IPS DF 4.7 (cell line): ENCODE data around the gene GIPC3.

Source experiments
- DNase-seq: peaks from one replicate; pipeline ENCODE4 v3.0.0-alpha.2; 2013; ENCODE audit warnings: low spot score; ENCODE audit errors: extremely low read depth

GIPC3 gene, protein sequence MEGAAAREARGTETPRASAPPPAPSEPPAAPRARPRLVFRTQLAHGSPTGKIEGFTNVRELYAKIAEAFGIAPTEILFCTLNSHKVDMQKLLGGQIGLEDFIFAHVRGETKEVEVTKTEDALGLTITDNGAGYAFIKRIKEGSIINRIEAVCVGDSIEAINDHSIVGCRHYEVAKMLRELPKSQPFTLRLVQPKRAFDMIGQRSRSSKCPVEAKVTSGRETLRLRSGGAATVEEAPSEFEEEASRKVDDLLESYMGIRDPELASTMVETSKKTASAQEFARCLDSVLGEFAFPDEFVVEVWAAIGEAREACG

DNA sequence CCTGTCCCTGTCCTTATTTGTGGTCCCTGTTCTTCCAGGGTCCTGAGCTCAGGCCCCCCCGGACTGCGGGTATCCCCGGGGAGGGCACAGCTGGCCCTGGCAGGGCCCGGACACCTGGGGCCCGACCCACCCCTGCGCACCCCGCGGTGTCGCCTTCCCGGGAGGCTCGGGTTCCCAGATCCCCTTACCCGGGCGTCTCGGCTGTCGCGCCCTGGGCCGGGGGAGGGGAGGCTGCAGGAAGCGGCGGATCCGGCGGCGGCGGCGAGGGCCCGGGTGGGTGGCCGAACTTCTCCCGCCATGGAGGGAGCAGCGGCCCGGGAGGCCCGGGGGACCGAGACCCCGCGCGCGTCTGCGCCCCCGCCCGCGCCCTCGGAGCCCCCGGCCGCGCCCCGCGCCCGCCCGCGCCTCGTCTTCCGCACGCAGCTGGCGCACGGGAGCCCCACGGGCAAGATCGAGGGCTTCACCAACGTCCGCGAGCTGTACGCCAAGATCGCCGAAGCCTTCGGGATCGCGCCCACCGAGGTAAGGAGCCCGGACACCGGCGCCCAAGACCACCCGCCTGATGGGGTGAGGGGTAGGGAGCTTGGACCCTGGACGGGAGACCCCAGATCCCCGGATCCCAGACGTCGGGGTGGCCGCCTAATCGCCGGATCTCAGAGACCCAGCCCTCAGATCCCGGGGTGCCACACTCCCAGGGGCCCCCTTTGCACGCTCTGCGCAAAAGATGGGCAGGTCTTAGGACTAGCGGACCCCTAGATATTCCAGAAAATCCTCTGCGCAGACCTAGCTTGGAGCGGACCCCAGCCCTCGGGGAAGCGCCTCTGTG is at the start of gene GIPC3:
Gene GIPC3 (plus strand): TSS at position 178 of the 826 bp plus-strand sequence. CDS start 120 bp downstream, at position 298.
- no peak for DNase-seq

DNA sequence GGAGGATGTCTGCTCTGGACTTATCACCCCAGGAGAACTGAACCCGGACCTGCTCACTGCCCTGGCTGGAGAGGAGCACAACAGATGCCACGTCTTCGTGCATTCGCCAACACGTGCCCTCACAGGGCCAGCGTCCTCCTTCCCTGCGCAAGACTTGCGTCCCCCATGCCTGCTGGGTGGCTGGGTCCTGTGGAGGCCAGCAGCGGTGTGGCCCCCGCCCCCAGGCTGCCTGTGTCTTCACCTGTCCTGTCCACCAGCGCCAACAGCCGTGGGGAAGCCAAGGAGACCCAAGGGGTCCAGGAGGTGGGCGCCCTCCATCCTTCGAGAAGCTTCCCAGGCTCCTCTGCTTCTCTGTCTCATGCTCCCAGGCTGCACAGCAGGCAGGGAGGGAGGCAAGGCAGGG is 49.7 kb upstream of the GIPC3 start:
- no peak for DNase-seq

DNA sequence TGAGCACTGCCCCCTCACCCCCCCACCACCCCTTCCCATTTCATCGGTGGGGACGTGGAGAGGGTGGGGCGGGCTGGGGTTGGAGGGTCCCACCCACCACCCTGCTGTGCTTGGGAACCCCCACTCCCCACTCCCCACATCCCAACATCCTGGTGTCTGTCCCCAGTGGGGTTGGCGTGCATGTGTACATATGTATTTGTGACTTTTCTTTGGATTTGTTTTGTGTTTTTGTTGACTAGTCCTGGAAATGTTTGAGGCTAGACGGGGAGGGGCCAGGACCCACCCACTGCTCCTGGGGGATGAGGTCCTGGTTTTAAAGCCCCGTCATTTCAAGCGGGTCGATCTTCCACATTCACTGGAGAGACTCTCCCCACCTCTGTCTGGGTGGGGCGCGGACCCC is 49.3 kb upstream of the GIPC3 start:
- no peak for DNase-seq

DNA sequence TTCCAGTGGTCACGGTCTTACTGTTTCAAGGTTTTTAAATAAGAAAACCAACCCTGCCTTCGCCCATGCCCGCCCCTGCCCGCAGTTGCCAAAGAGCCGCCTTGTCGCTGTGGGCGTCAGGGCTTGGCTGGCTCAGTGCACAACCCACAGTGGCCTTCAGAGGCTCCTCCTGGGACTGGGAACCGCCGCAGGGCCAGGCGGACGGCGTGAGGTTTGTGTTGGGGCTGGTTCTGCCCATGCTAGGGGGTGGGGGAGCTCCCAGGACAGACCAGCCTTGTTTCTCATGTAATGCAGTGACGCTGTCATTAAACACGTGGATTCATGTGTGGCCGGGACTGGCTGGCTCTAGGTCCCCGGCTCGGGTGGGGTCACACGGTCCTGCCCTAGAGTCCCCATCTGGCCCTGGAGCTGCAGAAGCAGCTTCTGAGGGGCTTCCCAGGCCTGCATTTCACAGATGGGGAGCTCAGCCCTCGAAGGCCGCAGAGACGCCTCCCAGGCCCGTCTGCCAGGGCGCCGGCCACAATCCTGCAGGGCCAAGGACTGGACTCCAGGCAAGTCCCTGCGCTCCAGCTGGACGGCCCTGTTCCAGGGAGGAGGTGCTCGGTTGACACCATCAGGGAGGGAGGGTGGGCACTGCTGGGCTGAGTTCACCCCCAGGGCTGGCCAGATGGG is 48.7 kb upstream of the GIPC3 start:
- DNase-seq: no peak

DNA sequence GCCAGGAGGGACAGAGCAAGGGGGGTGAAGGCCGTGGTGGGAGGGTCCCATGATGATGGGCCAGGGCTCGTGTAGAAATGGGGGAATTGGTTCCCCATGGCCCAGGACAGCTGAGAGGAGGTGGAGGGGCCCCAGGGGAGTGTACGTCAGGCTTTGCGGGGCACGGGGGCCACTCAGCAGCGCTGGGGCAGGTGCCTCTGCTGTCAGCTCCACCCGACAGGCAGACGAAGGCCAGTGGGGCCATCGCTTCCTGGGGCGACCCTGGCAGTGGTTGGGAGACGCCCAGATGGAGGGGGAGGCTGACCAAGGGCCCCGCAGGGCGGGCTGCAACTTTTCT is 48.2 kb upstream of the GIPC3 start:
- DNase-seq: no peak

DNA sequence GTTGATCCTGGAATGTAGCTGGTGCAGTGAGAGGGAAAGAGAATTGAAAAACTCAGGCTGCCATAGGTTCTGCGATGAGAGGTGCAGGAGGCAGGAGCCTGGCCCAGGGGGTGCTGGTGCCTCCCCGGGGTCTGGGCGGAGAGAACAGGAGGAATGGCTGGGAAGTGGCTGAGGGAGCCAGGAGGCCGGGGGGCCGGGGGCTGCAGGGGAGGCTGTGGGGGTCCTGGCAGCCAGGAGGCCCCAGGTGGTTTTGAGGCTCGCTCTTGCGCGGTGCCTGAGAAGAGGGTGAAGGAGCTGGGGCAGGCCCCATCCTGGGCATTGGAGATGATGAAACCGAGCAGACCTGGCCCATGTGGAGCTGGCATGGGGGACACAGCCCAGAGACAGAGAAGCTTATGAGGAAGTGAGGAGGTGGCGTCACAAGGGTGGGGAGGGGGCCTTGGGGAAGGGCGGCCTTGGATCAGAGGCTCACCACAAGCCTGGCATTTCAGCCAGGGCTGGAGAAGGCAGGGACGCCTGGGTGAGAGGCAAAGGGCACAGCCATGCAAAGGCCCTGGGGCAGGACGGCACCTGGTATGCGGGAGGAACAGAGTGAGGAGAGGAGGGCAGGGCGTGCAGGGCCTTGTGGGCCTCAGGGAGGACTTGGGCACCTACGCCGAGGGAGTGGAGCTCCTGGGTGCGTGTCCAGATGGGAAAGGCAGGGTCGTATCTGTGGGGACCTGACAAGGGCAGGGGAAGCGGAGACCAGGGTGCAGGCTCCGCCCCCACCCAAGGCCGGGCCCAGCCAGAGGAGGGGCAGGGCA is 47.6 kb upstream of the GIPC3 start:
- no peak for DNase-seq

DNA sequence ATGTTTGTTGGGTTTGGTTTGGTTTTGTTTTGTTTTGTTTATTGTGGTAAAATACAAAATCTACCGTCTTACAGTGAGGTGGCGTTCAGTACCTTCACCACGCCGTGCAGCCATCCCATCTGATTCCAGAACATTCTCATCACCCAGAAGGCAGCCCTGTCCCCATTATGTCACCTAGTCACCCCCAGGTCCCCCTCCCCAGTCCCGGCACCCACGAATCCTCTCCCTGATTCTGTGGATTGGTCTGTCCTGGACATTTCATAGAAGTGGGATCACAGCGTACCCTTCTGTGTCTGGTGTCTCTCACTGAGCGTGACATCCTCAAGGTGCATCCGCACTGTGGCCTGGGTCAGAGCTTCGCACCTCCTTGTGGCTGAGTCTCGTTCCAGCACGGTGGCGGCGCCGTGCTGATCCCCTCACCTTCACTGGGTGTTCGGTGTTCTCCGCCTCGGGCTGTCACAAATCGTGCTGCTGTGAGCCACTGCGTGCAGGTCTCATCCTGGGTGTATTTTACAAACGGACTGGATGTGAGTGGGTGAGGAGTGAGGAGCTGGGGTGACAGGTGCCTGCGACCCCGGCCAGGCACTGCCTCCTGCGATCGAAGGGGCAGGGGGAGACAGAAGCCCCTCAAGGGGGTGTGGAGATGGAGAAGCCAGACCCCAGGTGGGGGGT is 46.9 kb upstream of the GIPC3 start:
- no peak for DNase-seq

DNA sequence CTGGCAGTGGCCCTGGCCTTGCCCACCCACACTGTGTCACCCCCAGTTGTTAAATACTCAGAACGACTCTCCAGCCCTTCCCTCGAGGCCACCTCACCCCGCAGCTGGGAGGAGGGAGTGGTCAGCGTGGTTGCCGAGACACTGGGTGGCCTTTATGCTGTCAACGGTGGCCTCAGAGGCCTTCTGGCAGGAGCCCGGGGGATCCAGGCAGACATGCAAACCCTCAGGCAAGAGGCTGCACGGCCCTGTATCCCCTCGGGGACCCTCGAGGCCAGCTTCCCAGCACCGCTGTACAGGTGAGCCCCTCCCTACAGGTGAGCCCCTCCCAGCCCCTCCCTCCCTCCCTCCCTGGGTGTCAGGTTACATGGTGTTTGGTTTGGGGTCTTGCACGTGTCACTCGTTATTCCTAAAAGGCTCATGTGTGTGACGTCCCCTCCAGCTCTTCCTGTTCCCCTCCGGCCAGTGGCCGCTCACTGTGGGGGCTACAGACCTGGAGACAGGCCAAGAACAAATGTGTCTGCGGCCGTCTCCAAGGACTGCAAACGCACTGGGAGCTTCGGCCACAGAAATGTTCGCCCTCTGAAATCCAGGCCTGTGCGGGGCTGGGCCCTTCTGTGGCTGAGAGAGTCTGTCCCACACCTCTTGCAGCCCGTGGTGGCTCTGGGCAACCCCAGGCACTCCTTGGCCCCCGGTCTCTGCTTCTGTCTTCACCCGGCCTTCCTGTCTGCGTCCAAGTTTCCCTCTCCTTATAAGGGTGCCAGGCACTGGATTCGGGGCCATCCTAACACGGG is 46.1 kb upstream of the GIPC3 start, which contains the start of gene TEKTIP1:
Gene TEKTIP1 (plus strand): TSS at position 210 of the 791 bp plus-strand sequence. CDS start 4 bp downstream, at position 214.
- DNase-seq: no peak

DNA sequence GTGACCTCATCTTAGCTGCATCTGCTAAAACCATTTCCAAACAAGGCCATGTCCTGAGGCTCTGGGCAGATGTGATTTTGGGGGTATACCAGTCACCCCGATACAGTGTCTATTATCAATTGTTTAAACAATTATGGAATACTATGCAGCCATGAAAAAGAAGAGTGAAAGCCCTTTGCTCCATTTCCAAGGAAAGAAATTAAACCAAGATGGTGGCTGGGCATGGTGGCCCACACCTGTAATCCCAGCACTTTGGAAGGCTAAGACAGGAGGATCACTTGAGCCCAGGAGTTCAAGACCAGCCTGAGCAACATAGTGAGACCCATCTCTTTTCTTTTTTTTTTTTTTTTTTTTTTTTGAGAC is 45.5 kb upstream of the GIPC3 start:
- no peak for DNase-seq

DNA sequence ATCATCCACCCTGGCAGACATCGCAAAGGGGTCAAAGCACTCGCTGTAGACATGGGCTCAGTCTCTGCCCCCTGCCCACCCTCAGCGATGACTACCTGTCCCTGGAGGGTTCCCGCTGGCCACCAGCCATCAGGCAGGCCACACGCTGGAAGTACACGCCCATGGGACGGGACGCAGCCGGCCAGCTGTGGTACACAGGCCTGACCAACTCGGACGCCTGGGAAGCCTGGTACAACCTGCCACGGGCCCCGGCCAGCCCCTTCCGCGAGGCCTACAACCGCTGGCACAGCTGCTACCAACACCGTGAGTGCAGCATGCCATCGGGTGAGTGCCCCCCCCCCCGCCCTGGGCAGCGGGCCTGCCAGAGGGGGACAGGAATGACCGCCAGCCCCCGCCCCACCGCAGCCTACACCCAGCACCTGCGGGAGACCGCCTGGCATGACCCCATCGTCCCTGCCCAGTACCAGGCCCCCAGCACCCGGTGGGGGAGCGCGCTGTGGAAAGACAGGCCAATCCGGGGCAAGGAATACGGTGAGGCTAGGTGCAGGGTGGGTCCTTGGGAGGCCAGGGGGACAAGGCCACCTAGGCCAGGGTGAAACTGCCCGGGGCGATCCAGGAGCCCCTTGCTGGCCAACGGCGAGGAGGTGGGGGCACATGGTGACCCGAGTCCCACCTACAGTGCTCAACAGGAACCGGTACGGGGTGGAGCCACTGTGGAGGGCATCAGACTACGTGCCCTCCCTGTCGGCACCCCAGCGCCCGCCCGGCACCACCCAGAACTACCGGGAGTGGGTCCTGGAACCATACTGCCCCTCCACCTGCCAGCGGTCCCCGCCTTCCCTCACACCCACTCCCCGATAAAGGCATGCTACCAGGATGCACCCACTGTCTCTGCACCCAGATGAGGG is 41.9 kb upstream of the GIPC3 start:
- DNase-seq: no peak

DNA sequence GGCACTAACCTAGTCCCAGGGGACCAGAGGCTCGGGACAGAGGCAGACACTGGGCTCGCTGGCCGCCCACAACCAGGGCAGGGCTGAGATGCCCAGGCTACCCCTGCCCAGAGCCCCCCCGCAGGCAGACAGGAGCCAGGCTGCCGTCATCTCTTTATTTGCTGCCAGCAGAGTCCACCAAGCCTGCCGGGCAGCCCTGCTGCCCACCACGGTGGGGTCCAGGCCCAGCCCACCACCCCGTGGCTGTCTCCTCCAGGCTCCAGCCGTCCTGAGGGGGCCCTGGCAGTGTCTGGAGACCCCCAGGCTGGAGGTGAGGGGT is 41.3 kb upstream of the GIPC3 start:
- DNase-seq: no peak

DNA sequence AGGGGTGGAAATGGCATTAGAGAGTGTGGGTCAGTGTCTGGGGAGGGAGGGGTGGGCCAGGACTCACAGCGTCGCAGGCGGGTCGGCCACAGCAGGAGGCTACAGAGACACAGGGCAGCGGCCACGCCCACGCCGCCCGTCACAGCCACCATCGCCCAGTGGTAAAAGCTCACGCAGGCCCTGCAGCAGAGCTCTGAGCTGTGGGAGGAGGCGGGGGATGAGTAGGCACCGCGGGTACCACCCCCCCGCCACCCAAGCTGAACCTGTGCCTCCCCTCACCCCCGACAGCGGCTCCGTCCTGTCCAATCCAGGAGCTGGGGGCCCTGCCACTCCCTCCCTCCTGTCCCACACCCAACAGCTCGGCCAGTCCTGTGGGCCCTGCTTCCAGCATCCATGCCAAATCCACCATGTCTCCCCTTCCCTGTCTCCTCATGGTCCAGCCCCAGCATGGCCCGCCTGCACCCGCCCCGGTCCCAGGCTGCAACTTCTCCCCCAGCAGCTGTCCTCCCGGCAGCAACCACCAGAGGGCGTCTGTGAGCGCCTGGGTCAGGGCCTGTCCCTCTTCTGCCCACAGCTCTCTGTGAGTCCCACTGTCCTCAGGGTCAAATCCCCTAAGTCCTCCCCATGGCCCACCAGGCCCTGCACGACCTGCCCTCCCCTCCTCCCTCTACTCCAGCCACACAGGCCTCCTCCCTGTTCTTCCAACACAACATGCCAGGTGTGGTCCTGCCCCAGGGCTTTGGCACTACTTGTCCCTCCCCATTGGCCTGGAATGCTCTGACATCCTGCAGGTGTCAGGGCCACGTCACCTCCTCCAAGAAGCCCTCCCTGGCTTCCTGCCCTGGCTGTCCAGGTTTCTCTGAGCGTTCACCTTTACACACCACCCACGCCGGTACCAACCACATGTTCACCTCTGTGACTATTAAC is 40.3 kb upstream of the GIPC3 start:
- DNase-seq: no peak

DNA sequence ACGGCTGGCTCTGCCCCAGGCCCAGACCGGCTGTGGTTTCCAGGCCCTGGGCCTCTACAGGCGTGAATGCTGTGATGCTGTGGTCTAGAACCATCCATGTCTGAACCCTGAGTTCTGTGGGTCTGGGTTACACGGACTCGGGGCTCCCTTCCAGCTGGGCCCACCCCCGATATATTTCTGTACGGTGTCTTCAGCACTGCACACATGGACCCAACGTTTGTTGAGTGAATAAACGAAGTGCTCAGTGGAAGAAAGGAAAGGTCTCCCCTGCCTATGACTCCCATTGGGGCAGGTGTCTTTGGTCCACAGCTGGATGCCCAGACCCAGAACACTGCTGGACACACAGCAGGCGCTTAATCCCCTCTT is 39.6 kb upstream of the GIPC3 start:
- DNase-seq: no peak

DNA sequence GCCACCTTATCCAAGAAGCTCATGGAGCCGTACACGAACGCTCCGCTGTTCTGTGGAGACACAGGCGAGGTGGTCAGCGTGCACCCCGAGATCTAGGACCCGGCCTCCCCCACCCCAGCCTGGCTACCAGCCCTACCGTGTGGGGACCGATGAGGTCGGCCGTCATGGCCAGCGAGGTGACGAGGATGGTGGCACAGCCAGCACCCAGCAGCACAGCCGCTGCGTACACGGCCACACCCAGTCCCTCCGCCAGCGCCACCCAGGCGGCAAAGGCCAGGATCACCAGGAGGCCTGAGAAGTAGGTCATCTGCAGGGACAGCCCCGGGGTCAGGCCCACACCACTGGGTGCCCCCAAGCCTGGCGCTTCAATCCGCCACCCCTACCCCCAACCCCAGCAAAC is 39.2 kb upstream of the GIPC3 start:
- no peak for DNase-seq

DNA sequence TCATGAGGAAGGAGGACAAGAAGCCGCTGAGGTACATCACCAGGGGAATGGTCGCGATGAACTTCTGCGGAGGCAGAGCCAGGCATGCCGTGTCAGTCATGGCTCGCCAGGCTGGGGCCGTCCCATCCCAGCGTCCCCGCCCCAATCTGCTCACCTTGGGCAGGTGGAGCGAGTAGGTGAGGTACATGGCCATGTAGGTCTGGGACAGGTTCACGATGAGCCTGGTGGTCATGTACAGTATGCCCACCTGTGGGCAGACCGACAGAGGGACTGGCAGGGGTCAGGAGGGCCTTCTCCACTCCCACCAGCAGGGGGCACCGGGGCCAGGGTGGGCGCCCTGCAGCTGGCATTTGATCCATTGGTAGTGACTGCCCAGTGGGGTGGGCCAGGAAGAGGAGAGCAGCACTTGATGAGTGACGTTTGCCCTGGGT is 38.0 kb upstream of the GIPC3 start:
- DNase-seq: no peak

DNA sequence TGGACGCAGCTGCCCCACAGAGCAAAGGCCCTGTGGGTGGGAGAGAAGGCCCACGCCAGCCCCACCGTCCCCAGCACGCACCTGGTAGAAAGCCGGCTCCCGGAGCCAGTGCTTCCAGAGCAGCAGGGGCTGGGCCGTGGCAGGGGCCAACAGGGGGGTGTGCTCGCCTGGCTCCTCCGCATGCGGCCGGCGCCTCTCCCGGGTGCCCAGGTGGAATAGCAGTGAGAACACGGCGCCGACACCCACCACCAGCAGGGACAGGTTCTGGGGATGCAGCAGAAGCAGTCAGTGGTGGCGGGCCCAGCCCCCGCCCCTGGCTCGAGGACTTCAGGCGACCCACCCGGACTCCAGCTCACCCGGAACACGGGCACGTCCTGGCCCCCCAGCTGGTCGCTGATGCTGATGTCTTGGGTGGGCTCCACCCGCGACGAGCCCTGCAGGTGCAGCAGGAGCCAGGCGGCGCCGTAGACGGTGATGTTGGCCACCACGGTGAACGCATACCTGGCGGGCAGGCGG is 37.5 kb upstream of the GIPC3 start:
- no peak for DNase-seq

DNA sequence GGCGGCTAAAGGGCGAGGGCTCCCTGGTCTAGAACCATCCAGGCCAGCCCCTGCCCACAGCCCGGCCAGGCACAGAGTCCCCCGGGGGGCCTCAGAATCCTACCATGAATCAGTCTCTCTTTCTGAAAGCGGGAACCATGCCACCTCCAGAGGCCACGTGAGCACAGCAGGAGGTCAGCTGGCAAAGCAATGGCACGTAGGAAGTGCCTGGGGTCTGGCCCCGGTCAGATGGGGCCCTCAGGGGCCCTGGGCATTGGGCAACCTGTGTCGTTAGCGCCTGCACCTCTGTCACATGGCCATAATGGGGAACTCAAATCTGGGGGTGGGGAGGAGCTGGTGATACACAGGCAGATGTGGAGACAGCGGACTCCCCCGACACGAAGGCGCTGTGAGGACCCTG is 36.7 kb upstream of the GIPC3 start:
- no peak for DNase-seq

DNA sequence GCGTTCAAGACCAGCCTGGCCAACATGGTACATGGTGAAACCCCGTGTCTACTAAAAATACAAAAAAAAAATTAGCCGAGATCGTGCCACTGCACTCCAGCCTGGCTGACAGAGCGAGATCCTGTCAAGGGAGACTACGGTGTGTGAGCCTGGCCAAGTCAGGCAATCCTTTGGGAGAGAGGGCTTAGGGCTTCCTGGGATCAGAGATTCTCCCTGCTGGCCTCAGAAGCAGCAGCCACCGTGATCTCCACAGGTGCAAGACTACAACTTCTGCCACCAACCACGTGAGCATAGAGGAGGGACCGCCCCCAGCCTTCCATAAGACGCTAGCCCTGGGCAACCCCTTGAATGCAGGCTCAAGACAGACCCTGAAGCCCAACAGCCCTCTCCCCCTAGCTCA is 35.5 kb upstream of the GIPC3 start:
- no peak for DNase-seq
